Esophagus squamous epithelium (tissue), 4 donors: Measurements from ENCODE around the gene GRK6.
A peak's percentile ranks its signal among the peaks of the same experiment; 100 is the strongest.

ENCODE experiments used
- POLR2A ChIP-seq, 4 donors: fragments of 450-650 bp; IDR thresholded peaks; one replicate each; pipeline ENCODE4 v1.6.1; 2017; ENCODE audit warnings: antibody characterized with exemption in 4 of 4, mild to moderate bottlenecking in 4 of 4, moderate library complexity in 3 of 4
- TF ChIP-seq, protein P1 (sequence below), 6 experiments: fragments of 450-650 bp in 4 of 6; fragments of 200-600 bp in 2 of 6; sonication (generic) in 2 of 6; IDR thresholded peaks; one replicate each; pipeline ENCODE4 v1.5.1; 2016 to 2019; ENCODE audit warnings: antibody characterized with exemption in 6 of 6, mild to moderate bottlenecking in 4 of 6, moderate library complexity in 4 of 6

DNA sequence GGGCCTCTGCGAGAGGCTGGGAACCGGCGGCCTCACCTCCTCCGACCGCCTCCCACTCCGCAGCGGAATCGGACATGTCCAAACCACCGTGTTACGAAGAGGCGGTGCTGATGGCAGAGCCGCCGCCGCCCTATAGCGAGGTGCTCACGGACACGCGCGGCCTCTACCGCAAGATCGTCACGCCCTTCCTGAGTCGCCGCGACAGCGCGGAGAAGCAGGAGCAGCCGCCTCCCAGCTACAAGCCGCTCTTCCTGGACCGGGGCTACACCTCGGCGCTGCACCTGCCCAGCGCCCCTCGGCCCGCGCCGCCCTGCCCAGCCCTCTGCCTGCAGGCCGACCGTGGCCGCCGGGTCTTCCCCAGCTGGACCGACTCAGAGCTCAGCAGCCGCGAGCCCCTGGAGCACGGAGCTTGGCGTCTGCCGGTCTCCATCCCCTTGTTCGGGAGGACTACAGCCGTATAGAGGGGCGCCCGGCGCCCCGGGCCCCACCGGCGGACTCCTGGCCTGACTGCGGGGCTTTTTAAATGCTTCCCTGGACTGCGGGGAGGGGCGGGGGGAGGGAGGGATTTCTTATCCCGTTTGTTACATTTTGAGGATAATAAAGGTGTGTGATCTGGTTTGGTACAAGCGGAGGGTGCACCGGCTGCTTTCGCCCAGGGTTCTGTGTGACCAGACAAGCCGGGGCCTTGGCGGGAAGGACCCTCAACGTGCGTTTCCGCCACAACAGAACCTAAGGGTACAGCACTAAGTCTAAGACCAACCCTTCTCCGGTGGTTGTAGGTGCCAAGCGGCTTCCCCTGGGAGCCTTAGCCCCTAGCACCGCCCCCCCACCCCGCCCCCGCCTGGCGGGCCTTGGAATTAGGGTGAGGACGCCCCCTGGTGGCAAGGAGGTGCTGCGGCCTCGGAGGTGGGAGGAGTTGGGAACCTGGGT lies 29.4 kb downstream of the GRK6 start:
- TF ChIP-seq, protein P1, sequence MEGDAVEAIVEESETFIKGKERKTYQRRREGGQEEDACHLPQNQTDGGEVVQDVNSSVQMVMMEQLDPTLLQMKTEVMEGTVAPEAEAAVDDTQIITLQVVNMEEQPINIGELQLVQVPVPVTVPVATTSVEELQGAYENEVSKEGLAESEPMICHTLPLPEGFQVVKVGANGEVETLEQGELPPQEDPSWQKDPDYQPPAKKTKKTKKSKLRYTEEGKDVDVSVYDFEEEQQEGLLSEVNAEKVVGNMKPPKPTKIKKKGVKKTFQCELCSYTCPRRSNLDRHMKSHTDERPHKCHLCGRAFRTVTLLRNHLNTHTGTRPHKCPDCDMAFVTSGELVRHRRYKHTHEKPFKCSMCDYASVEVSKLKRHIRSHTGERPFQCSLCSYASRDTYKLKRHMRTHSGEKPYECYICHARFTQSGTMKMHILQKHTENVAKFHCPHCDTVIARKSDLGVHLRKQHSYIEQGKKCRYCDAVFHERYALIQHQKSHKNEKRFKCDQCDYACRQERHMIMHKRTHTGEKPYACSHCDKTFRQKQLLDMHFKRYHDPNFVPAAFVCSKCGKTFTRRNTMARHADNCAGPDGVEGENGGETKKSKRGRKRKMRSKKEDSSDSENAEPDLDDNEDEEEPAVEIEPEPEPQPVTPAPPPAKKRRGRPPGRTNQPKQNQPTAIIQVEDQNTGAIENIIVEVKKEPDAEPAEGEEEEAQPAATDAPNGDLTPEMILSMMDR (IDR thresholded peaks at IDR 0.05), result peak; percentile 91 to 94 (median 92)
- no peak for TF ChIP-seq POLR2A (IDR thresholded peaks at IDR 0.05)
